ENCODE measurements around the gene EEF1AKMT4. TPM values are rescaled to one million over a fixed set of nuclear protein-coding genes. Genes with fewer than 3 reads are reported as not detected.

The EEF1AKMT4 gene
- total RNA-seq, 3 donors from 2014 or later: 2.8 to 5.0 (median 3.2) TPM

DNA sequence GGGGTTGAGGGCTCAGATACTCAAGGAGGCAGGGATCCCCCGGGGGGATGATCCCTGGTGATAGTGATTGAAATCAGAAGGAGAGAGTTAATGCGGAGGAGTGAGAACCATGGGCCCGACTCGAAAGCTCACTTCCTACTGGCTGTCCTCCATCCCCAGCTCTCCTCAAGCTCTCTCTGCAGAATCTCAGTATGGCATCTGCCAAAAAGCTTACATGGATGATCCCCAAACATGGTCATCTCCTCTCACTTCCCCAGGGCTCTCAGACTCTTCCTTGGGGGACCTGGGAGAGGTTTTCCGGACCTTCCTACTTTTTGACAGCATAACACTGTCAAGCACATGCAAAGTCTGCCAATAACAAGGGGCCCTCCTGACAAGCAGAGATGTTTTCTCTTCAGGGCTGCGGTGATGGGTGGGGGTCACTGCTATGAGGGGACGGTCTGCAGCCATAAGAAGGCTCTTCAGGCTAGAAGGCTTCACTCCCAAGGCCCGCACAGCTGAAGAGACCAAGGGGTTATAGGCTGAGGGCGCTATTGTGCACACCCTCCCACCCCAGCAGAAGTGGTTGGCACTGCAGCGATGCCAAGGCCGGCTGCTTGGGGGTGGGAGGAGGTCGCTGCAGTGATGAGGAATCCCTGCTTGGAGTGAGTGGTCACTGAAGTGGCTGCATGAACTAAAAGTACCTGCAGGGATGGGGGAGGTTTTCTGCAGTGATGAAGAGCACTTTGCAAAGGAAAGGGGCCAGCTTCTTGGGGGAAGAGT is 20.9 kb upstream of the EEF1AKMT4 start:
- Histone ChIP-seq H3K4me1 (ENCODE audit: low read depth) (peaks cover 24% of the 10 kb centered on the region), H3K36me3 (ENCODE audit: low read depth) (no peaks in the 10 kb centered on the region), H3K4me3 (no peak overlapping the region), H3K9me3 (no peaks in the 10 kb centered on the region)
- TF ChIP-seq, protein P1, sequence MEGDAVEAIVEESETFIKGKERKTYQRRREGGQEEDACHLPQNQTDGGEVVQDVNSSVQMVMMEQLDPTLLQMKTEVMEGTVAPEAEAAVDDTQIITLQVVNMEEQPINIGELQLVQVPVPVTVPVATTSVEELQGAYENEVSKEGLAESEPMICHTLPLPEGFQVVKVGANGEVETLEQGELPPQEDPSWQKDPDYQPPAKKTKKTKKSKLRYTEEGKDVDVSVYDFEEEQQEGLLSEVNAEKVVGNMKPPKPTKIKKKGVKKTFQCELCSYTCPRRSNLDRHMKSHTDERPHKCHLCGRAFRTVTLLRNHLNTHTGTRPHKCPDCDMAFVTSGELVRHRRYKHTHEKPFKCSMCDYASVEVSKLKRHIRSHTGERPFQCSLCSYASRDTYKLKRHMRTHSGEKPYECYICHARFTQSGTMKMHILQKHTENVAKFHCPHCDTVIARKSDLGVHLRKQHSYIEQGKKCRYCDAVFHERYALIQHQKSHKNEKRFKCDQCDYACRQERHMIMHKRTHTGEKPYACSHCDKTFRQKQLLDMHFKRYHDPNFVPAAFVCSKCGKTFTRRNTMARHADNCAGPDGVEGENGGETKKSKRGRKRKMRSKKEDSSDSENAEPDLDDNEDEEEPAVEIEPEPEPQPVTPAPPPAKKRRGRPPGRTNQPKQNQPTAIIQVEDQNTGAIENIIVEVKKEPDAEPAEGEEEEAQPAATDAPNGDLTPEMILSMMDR (IDR thresholded peaks at IDR 0.05): no peak
- DNase-seq: no peak
- ATAC-seq: no peak
- intact Hi-C loops (cut with DNase I, micrococcal nuclease): no loop called here

- ATAC-seq: peak; percentile 81
- intact Hi-C loops (cut with DNase I, micrococcal nuclease): no loop called here
- H3K4me1 ChIP-seq (ENCODE audit: low read depth): peaks cover 24% of the 10 kb centered on the region
- TF ChIP-seq, protein P1 (IDR thresholded peaks at IDR 0.05): no peak
- H3K36me3 ChIP-seq (ENCODE audit: low read depth): no peaks in the 10 kb centered on the region
- H3K4me3 ChIP-seq: no peak within 1 kb of the TSS
- no peaks in the 10 kb centered on the region for H3K9me3 ChIP-seq
- peak; percentile 33 to 68 (median 67) for DNase-seq
Observed at GRCh38 chr3:184229394-184230080, 19.9 kb upstream of the EEF1AKMT4 start, which contains the start of gene VWA5B2. TSS of gene VWA5B2 (plus strand) at chr3:184229585. CDS start at chr3:184230529, 944 bp downstream.

- DNase-seq: no peak
Observed at GRCh38 chr3:184230081-184230602, 19.3 kb upstream of the EEF1AKMT4 start.

GRCh38 chr3:184230603-184231528 is 18.6 kb upstream of the EEF1AKMT4 start:
- TF ChIP-seq, protein P1 (IDR thresholded peaks at IDR 0.05): no peak
- no peaks in the 10 kb centered on the region for H3K9me3 ChIP-seq
- no peaks in the 10 kb centered on the region for H3K36me3 ChIP-seq (ENCODE audit: low read depth)
- no peak overlapping the region for H3K4me3 ChIP-seq
- intact Hi-C loops (cut with DNase I, micrococcal nuclease): no loop called here
- DNase-seq: peak in 2 of 3 donors; percentile 30 to 50
- peaks cover 24% of the 10 kb centered on the region for H3K4me1 ChIP-seq (ENCODE audit: low read depth)
- ATAC-seq: peak; percentile 62

More at GRCh38 chr3:184230081-184230602, 19.3 kb upstream of the EEF1AKMT4 start:
- H3K36me3 ChIP-seq (ENCODE audit: low read depth): no peaks in the 10 kb centered on the region
- H3K4me3 ChIP-seq: no peak overlapping the region
- intact Hi-C loops (cut with DNase I, micrococcal nuclease): no loop called here
- no peaks in the 10 kb centered on the region for H3K9me3 ChIP-seq
- TF ChIP-seq, protein P1 (IDR thresholded peaks at IDR 0.05): no peak
- ATAC-seq: peak; percentile 30
- H3K4me1 ChIP-seq (ENCODE audit: low read depth): peaks cover 24% of the 10 kb centered on the region

DNA sequence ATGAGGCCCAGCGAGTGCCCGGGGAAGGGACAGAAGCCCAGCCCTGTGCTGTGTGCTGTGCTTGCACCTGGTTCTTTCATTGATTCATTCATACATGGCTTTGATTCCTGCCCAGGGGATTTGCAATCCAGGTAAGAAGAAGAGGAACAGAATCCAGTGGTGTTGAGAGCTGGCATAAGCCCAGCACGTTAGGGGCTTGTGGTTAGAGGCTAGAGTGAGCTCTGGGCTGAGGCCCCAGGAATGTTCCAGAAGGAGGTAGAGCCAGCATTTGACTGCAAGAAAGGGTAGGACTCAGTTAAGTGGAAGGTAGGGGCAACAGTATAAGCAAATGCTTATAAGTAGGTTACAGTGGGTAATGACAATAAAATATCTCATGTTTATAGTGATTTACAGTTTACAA is 17.8 kb upstream of the EEF1AKMT4 start:
- Histone ChIP-seq H3K9me3 (no peaks in the 10 kb centered on the region), H3K36me3 (ENCODE audit: low read depth) (no peaks in the 10 kb centered on the region), H3K4me3 (no peak overlapping the region), H3K4me1 (ENCODE audit: low read depth) (peaks cover 24% of the 10 kb centered on the region)
- no peak for DNase-seq
- TF ChIP-seq, protein P1 (IDR thresholded peaks at IDR 0.05): no peak
- intact Hi-C loops (cut with DNase I, micrococcal nuclease): no loop called here
- no peak for ATAC-seq

Data from mucosa of descending colon (tissue), 3 donors.